WTC11 (cell line): ENCODE data around the gene ATG4C. TPM values are rescaled to one million over a fixed set of nuclear protein-coding genes. Genes with fewer than 3 reads are reported as not detected.

ENCODE experiments used
- ATAC-seq: fragments of 200-7000 bp; cut with Tn5 transposase; 2 replicates; pipeline ENCODE4 v1.10.0; 2021; ENCODE audit warnings: mild to moderate bottlenecking, moderate library complexity
- CTCF ChIA-PET: fragments of 300-600 bp; sonication (Branson Sonifier 250); formaldehyde crosslinking; loops from one replicate; lab custom pipeline; 2021; ENCODE audit warnings: antibody characterized with exemption; lab: Charles Lee
- POLR2A ChIA-PET: fragments of 350-600 bp; sonication (Branson Sonifier 250); formaldehyde crosslinking; loops from one replicate; lab custom pipeline; 2021; ENCODE audit warnings: antibody characterized with exemption; lab: Charles Lee
- DNase-seq: peaks from one replicate; pipeline ENCODE4 v3.0.0; 2021; ENCODE audit warnings: low spot score
- H3K27ac Mint-ChIP-seq: 2 replicates; pipeline ENCODE4 v1.8.0; 2021; ENCODE audit warnings: mixed read lengths
- H3K27me3 Mint-ChIP-seq: 2 replicates; pipeline ENCODE4 v1.8.0; 2021; ENCODE audit warnings: low read depth, mild to moderate bottlenecking, moderate library complexity, mixed read lengths
- H3K36me3 Mint-ChIP-seq: 2 replicates; pipeline ENCODE4 v1.8.0; 2021; ENCODE audit warnings: mixed read lengths
- H3K4me1 Mint-ChIP-seq: 2 replicates; pipeline ENCODE4 v1.8.0; 2022; ENCODE audit warnings: mixed read lengths
- H3K4me3 Mint-ChIP-seq: 2 replicates; pipeline ENCODE4 v1.8.0; 2021; ENCODE audit warnings: mild to moderate bottlenecking, moderate library complexity, mixed read lengths
- H3K9me3 Mint-ChIP-seq: 2 replicates; pipeline ENCODE4 v1.8.0; 2021; ENCODE audit warnings: mixed read lengths
- AFF4 ChIP-seq: sonication (generic); formaldehyde crosslinking; IDR thresholded peaks from 2 replicates; pipeline ENCODE4 v1.8.1; 2023; ENCODE audit warnings: mild to moderate bottlenecking, missing genetic modification reagents, borderline replicate concordance
- ATF1 ChIP-seq: sonication (generic); formaldehyde crosslinking; IDR thresholded peaks from 2 replicates; pipeline ENCODE4 v1.8.1; 2023; ENCODE audit warnings: mild to moderate bottlenecking, moderate library complexity, missing genetic modification reagents
- E2F5 ChIP-seq: sonication (generic); formaldehyde crosslinking; IDR thresholded peaks from 2 replicates; pipeline ENCODE4 v1.8.1; 2022; ENCODE audit warnings: mild to moderate bottlenecking, moderate library complexity, missing genetic modification reagents
- FOXP1 ChIP-seq: sonication (generic); formaldehyde crosslinking; IDR thresholded peaks from 2 replicates; pipeline ENCODE4 v1.8.0; 2022; ENCODE audit warnings: missing genetic modification reagents, mild to moderate bottlenecking, moderate library complexity, borderline replicate concordance
- IRF2 ChIP-seq: sonication (generic); formaldehyde crosslinking; IDR thresholded peaks from 2 replicates; pipeline ENCODE4 v1.8.0; 2022; ENCODE audit warnings: low read depth, missing genetic modification reagents, borderline replicate concordance
- KAT7 ChIP-seq: sonication (generic); formaldehyde crosslinking; IDR thresholded peaks from 2 replicates; pipeline ENCODE4 v1.8.1; 2023; ENCODE audit warnings: missing genetic modification reagents, mild to moderate bottlenecking, borderline replicate concordance
- MXD4 ChIP-seq: fragments of 250-450 bp; sonication (Bioruptor Pico); IDR thresholded peaks from 2 replicates; pipeline ENCODE4 v1.8.0; 2021; ENCODE audit warnings: mild to moderate bottlenecking, moderate library complexity, borderline replicate concordance
- NR2C2 ChIP-seq: sonication (generic); formaldehyde crosslinking; IDR thresholded peaks from 2 replicates; pipeline ENCODE4 v1.8.0; 2022; ENCODE audit warnings: mild to moderate bottlenecking, missing genetic modification reagents
- SOX15 ChIP-seq: fragments of 250-450 bp; sonication (Bioruptor Pico); IDR thresholded peaks from 2 replicates; pipeline ENCODE4 v1.9.0; 2021; ENCODE audit warnings: mild to moderate bottlenecking
- TEAD1 ChIP-seq: sonication (generic); formaldehyde crosslinking; IDR thresholded peaks from 2 replicates; pipeline ENCODE4 v1.8.0; 2022; ENCODE audit warnings: mild to moderate bottlenecking, missing genetic modification reagents
- USF1 ChIP-seq: sonication (generic); formaldehyde crosslinking; IDR thresholded peaks from 2 replicates; pipeline ENCODE4 v1.8.0; 2022; ENCODE audit warnings: mild to moderate bottlenecking, missing genetic modification reagents
- ZNF219 ChIP-seq: sonication (generic); formaldehyde crosslinking; IDR thresholded peaks from 2 replicates; pipeline ENCODE4 v1.8.0; 2023; ENCODE audit warnings: missing genetic modification reagents, mild to moderate bottlenecking, borderline replicate concordance
- ZNF416 ChIP-seq: fragments of 250-450 bp; sonication (Bioruptor Pico); IDR thresholded peaks from 2 replicates; pipeline ENCODE4 v1.9.0; 2021; ENCODE audit warnings: mild to moderate bottlenecking, inconsistent platforms
- ZNF671 ChIP-seq: fragments of 250-450 bp; sonication (Bioruptor Pico); IDR thresholded peaks from 2 replicates; pipeline ENCODE4 v1.8.0; 2021; ENCODE audit warnings: mild to moderate bottlenecking
- total RNA-seq: library from RNA; stranded (reverse); gene quantifications from 3 replicates; pipeline ENCODE4 v1.2.3, GENCODE V29; 2021
- TF ChIP-seq, protein P1 (sequence below): sonication (generic); formaldehyde crosslinking; IDR thresholded peaks from 2 replicates; pipeline ENCODE4 v1.8.1; 2022; ENCODE audit warnings: low read depth, missing genetic modification reagents, borderline replicate concordance
- TF ChIP-seq, protein P2 (sequence below): sonication (generic); formaldehyde crosslinking; IDR thresholded peaks from 2 replicates; pipeline ENCODE4 v1.8.1; 2023; ENCODE audit warnings: mild to moderate bottlenecking, missing genetic modification reagents, moderate library complexity
- TF ChIP-seq, protein P3 (sequence below): sonication (generic); formaldehyde crosslinking; IDR thresholded peaks from 2 replicates; pipeline ENCODE4 v1.8.0; 2022; ENCODE audit warnings: missing genetic modification reagents
- TF ChIP-seq, protein P4 (sequence below): sonication (generic); formaldehyde crosslinking; IDR thresholded peaks from 2 replicates; pipeline ENCODE4 v1.8.1; 2023; ENCODE audit warnings: mild to moderate bottlenecking, missing genetic modification reagents

The ATG4C gene
- total RNA-seq, 1 experiment from 2014 or later = 16.6 TPM

DNA sequence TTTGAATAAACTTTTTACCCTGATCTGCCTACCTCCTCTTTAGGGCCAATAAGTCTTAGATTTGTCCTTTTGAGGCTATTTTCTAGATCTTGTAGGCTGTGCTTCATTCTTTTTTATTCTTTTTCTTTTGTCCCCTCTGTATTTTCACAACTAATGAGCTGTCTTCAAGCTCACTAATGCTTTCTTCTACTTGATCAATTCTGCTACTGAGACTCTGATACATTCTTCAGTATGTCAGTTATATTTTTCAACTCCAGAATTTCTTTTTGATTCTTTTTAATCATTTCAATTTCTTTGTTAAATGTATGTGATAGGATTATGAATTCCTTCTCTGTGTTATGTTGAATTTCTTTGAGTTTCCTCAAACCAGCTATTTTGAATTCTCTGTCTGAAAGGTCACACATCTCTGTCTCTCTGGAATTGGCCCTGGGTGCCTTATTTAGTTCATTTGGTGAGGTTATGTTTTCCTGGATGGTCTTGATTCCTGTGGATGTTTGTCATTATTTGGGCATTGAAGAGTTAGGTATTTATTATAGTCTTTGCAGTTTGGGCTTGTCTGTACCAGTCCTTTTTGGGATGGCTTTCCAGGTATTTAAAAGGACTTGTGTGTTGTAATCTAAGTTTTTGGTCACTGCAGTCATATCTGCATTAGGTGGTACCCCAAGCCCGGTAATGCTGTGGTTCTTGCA, 11.2 kb upstream of the ATG4C start:
- Mint-ChIP-seq H3K36me3 (no peaks in the 10 kb centered on the region), H3K4me1 (peaks cover 5% of the 10 kb centered on the region), H3K9me3 (peaks cover 20% of the 10 kb centered on the region), H3K27me3 (no peaks in the 10 kb centered on the region; the same call in 1 of the 2 replicates), H3K27ac (no peak overlapping the region), H3K4me3 (no peak overlapping the region)
- TF ChIP-seq ATF1 (CRISPR knock-in tag) = no peak
- TF ChIP-seq KAT7 = no peak
- TF ChIP-seq ZNF671 (CRISPR knock-in tag) = no peak
- TF ChIP-seq TEAD1 = no peak
- ChIA-PET CTCF (no interaction called here), POLR2A (no interaction called here)
- no peak for ATAC-seq
- DNase-seq = no peak

- Mint-ChIP-seq H3K27ac (no peak overlapping the region), H3K4me3 (no peak overlapping the region), H3K9me3 (peaks cover 20% of the 10 kb centered on the region), H3K4me1 (peaks cover 10% of the 10 kb centered on the region), H3K36me3 (no peaks in the 10 kb centered on the region), H3K27me3 (no peaks in the 10 kb centered on the region; the same call in 1 of the 2 replicates)
- ATAC-seq = no peak
- DNase-seq = no peak
- CTCF ChIA-PET = no interaction called here
- POLR2A ChIA-PET = no interaction called here
- TF ChIP-seq FOXP1 = no peak
- no peak for TF ChIP-seq MXD4 (CRISPR knock-in tag)
- TF ChIP-seq IRF2 (CRISPR knock-in tag) = no peak
- TF ChIP-seq ZNF416 (CRISPR knock-in tag) = no peak
- TF ChIP-seq, protein P1, sequence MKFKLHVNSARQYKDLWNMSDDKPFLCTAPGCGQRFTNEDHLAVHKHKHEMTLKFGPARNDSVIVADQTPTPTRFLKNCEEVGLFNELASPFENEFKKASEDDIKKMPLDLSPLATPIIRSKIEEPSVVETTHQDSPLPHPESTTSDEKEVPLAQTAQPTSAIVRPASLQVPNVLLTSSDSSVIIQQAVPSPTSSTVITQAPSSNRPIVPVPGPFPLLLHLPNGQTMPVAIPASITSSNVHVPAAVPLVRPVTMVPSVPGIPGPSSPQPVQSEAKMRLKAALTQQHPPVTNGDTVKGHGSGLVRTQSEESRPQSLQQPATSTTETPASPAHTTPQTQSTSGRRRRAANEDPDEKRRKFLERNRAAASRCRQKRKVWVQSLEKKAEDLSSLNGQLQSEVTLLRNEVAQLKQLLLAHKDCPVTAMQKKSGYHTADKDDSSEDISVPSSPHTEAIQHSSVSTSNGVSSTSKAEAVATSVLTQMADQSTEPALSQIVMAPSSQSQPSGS (CRISPR knock-in tag) = no peak
- TF ChIP-seq, protein P2, sequence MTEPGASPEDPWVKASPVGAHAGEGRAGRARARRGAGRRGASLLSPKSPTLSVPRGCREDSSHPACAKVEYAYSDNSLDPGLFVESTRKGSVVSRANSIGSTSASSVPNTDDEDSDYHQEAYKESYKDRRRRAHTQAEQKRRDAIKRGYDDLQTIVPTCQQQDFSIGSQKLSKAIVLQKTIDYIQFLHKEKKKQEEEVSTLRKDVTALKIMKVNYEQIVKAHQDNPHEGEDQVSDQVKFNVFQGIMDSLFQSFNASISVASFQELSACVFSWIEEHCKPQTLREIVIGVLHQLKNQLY (CRISPR knock-in tag) = no peak
- TF ChIP-seq USF1 = no peak
- no peak for TF ChIP-seq SOX15 (CRISPR knock-in tag)
- TF ChIP-seq ZNF671 (CRISPR knock-in tag) = no peak
- TF ChIP-seq, protein P3, sequence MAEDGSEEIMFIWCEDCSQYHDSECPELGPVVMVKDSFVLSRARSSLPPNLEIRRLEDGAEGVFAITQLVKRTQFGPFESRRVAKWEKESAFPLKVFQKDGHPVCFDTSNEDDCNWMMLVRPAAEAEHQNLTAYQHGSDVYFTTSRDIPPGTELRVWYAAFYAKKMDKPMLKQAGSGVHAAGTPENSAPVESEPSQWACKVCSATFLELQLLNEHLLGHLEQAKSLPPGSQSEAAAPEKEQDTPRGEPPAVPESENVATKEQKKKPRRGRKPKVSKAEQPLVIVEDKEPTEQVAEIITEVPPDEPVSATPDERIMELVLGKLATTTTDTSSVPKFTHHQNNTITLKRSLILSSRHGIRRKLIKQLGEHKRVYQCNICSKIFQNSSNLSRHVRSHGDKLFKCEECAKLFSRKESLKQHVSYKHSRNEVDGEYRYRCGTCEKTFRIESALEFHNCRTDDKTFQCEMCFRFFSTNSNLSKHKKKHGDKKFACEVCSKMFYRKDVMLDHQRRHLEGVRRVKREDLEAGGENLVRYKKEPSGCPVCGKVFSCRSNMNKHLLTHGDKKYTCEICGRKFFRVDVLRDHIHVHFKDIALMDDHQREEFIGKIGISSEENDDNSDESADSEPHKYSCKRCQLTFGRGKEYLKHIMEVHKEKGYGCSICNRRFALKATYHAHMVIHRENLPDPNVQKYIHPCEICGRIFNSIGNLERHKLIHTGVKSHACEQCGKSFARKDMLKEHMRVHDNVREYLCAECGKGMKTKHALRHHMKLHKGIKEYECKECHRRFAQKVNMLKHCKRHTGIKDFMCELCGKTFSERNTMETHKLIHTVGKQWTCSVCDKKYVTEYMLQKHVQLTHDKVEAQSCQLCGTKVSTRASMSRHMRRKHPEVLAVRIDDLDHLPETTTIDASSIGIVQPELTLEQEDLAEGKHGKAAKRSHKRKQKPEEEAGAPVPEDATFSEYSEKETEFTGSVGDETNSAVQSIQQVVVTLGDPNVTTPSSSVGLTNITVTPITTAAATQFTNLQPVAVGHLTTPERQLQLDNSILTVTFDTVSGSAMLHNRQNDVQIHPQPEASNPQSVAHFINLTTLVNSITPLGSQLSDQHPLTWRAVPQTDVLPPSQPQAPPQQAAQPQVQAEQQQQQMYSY (CRISPR knock-in tag) = no peak
- TF ChIP-seq, protein P4, sequence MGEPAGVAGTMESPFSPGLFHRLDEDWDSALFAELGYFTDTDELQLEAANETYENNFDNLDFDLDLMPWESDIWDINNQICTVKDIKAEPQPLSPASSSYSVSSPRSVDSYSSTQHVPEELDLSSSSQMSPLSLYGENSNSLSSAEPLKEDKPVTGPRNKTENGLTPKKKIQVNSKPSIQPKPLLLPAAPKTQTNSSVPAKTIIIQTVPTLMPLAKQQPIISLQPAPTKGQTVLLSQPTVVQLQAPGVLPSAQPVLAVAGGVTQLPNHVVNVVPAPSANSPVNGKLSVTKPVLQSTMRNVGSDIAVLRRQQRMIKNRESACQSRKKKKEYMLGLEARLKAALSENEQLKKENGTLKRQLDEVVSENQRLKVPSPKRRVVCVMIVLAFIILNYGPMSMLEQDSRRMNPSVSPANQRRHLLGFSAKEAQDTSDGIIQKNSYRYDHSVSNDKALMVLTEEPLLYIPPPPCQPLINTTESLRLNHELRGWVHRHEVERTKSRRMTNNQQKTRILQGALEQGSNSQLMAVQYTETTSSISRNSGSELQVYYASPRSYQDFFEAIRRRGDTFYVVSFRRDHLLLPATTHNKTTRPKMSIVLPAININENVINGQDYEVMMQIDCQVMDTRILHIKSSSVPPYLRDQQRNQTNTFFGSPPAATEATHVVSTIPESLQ = no peak
- TF ChIP-seq E2F5 (CRISPR knock-in tag) = no peak
- TF ChIP-seq ZNF219 (CRISPR knock-in tag) = no peak
- no peak for TF ChIP-seq NR2C2 (CRISPR knock-in tag)
- TF ChIP-seq AFF4 (CRISPR knock-in tag) = no peak
Measured at GRCh38 chr1:62774006-62774405, 9.9 kb upstream of the ATG4C start.
